Skeletal muscle tissue (tissue), 4 donors: Measurements from ENCODE around the gene TMEM255B. TPM values are rescaled to one million over a fixed set of nuclear protein-coding genes. Genes with fewer than 3 reads are reported as not detected.
"Not testable (repeated sequence)": the region's sequence is repeated elsewhere in the genome, so short reads cannot be mapped to it uniquely, and the experiment has no call there.

ENCODE experiments used
- H3K27ac ChIP-seq: one replicate; pipeline ENCODE4 v1.7.0; 2013; ENCODE audit warnings: mild to moderate bottlenecking, low read depth, low read length, inconsistent platforms
- H3K27me3 ChIP-seq, 3 donors: one replicate each; pipeline ENCODE4 v1.7.0; 2013; ENCODE audit warnings: low read length in 3 of 3; ENCODE audit not compliant: control insufficient read depth in 3 of 3, insufficient read depth in 3 of 3
- H3K36me3 ChIP-seq, 3 donors: one replicate each; pipeline ENCODE4 v1.7.0; 2013; ENCODE audit warnings: low read length in 3 of 3; ENCODE audit not compliant: control insufficient read depth in 3 of 3, insufficient read depth in 3 of 3
- H3K4me1 ChIP-seq, 3 donors: one replicate each; pipeline ENCODE4 v1.7.0; 2013; ENCODE audit warnings: low read length in 3 of 3, mild to moderate bottlenecking in 3 of 3; ENCODE audit not compliant: control insufficient read depth in 3 of 3, insufficient read depth in 3 of 3
- H3K4me3 ChIP-seq, 3 donors: one replicate each; pipeline ENCODE4 v1.7.0; 2013; ENCODE audit warnings: low read length in 3 of 3
- H3K9ac ChIP-seq, 3 donors: one replicate each; pipeline ENCODE4 v1.7.0; 2013; ENCODE audit warnings: low read length in 3 of 3, mild to moderate bottlenecking in 3 of 3, moderate library complexity in 2 of 3, low read depth in 1 of 3
- H3K9me3 ChIP-seq, 3 donors: one replicate each; pipeline ENCODE4 v1.7.0; 2013; ENCODE audit warnings: low read length in 3 of 3; ENCODE audit not compliant: control insufficient read depth in 3 of 3
- total RNA-seq: library from RNA; depleted of rRNA; stranded (reverse); fragments of >200 nt; gene quantifications from one replicate; pipeline ENCODE4 v1.2.3, GENCODE V29; 2014
- donor health status: Osteomylitis.

TMEM255B gene
- total RNA-seq, 1 donor from 2014 or later, result 2.6 TPM

- Histone ChIP-seq H3K4me3 (peak overlapping the region; percentile 41 to 61 (median 50)), H3K9me3 (no peaks in the 10 kb centered on the region), H3K27me3 (no peaks in the 10 kb centered on the region), H3K36me3 (peaks cover 22 to 33% (median 27%) of the 10 kb centered on the region in 3 donors), H3K4me1 (peaks cover 38 to 52% (median 52%) of the 10 kb centered on the region in 3 donors), H3K27ac (peak overlapping the region; percentile 79), H3K9ac (peak overlapping the region; percentile 10 to 77 (median 41))
Observed at GRCh38 chr13:113820813-113821651, 62.0 kb downstream of the TMEM255B start.

GRCh38 chr13:113821847-113822246, 62.8 kb downstream of the TMEM255B start:
- Histone ChIP-seq H3K4me1 (peaks cover 34 to 46% (median 43%) of the 10 kb centered on the region in 3 donors), H3K27me3 (no peaks in the 10 kb centered on the region), H3K36me3 (peaks cover 23 to 35% (median 29%) of the 10 kb centered on the region in 3 donors), H3K27ac (peak overlapping the region; percentile 79), H3K9ac (peak overlapping the region in 2 of 3 donors; percentile 41 to 77), H3K9me3 (no peaks in the 10 kb centered on the region), H3K4me3 (peak overlapping the region in 2 of 3 donors; percentile 47 to 61)

GRCh38 chr13:113822266-113822665, 63.2 kb downstream of the TMEM255B start:
- no peak overlapping the region for H3K4me3 ChIP-seq
- peaks cover 34 to 45% (median 42%) of the 10 kb centered on the region in 3 donors for H3K4me1 ChIP-seq
- H3K27ac ChIP-seq, result peak overlapping the region; percentile 79
- no peaks in the 10 kb centered on the region for H3K27me3 ChIP-seq
- no peaks in the 10 kb centered on the region for H3K9me3 ChIP-seq
- H3K36me3 ChIP-seq, result peaks cover 28 to 39% (median 33%) of the 10 kb centered on the region in 3 donors
- H3K9ac ChIP-seq, result peak overlapping the region in 1 of 3 donors; percentile 77

GRCh38 chr13:113822956-113823744, 64.1 kb downstream of the TMEM255B start:
- H3K9me3 ChIP-seq, result no peaks in the 10 kb centered on the region
- H3K27ac ChIP-seq, result no peak overlapping the region
- H3K36me3 ChIP-seq, result peaks cover 32 to 44% (median 38%) of the 10 kb centered on the region in 3 donors
- H3K4me1 ChIP-seq, result peaks cover 30 to 40% (median 35%) of the 10 kb centered on the region in 3 donors
- H3K9ac ChIP-seq, result no peak overlapping the region
- no peak overlapping the region for H3K4me3 ChIP-seq
- H3K27me3 ChIP-seq, result no peaks in the 10 kb centered on the region

- Histone ChIP-seq H3K27me3 (no peaks in the 10 kb centered on the region), H3K36me3 (peaks cover 38 to 49% (median 44%) of the 10 kb centered on the region in 3 donors), H3K4me3 (no peak overlapping the region), H3K27ac (no peak overlapping the region), H3K4me1 (peaks cover 30 to 35% (median 34%) of the 10 kb centered on the region in 3 donors), H3K9ac (no peak overlapping the region), H3K9me3 (no peaks in the 10 kb centered on the region)
Observed at GRCh38 chr13:113823771-113824170, 64.7 kb downstream of the TMEM255B start.

GRCh38 chr13:113825841-113826240, 66.8 kb downstream of the TMEM255B start:
- Histone ChIP-seq H3K9ac (no peak overlapping the region), H3K4me3 (no peak overlapping the region), H3K27ac (no peak overlapping the region), H3K36me3 (peaks cover 46 to 50% (median 49%) of the 10 kb centered on the region in 3 donors), H3K27me3 (no peaks in the 10 kb centered on the region), H3K9me3 (no peaks in the 10 kb centered on the region), H3K4me1 (peaks cover 15 to 17% (median 16%) of the 10 kb centered on the region in 3 donors)

- not testable (repeated sequence) for H3K9ac ChIP-seq
- H3K36me3 ChIP-seq, result peaks cover 49 to 56% (median 54%) of the 10 kb centered on the region in 3 donors
Observed at GRCh38 chr13:113826446-113826845, 67.4 kb downstream of the TMEM255B start.

GRCh38 chr13:113827021-113827420, 68.0 kb downstream of the TMEM255B start:
- Histone ChIP-seq H3K27ac (no peak overlapping the region), H3K27me3 (no peaks in the 10 kb centered on the region), H3K36me3 (peaks cover 48 to 57% (median 53%) of the 10 kb centered on the region in 3 donors)

More at GRCh38 chr13:113826446-113826845, 67.4 kb downstream of the TMEM255B start:
- not testable (repeated sequence) for H3K9me3 ChIP-seq, H3K4me3 ChIP-seq, H3K27me3 ChIP-seq, H3K27ac ChIP-seq
- peaks cover 9 to 11% (median 10%) of the 10 kb centered on the region in 3 donors for H3K4me1 ChIP-seq

GRCh38 chr13:113828282-113828825, 69.3 kb downstream of the TMEM255B start:
- H3K36me3 ChIP-seq, result peaks cover 48 to 61% (median 51%) of the 10 kb centered on the region in 3 donors

More at GRCh38 chr13:113827021-113827420, 68.0 kb downstream of the TMEM255B start:
- H3K4me1 ChIP-seq, result peaks cover 4 to 5% (median 4%) of the 10 kb centered on the region in 3 donors
- H3K4me3 ChIP-seq, result no peak overlapping the region
- no peaks in the 10 kb centered on the region for H3K9me3 ChIP-seq
- no peak overlapping the region for H3K9ac ChIP-seq

More at GRCh38 chr13:113828282-113828825, 69.3 kb downstream of the TMEM255B start:
- Histone ChIP-seq H3K4me3 (no peak overlapping the region), H3K27me3 (no peaks in the 10 kb centered on the region), H3K27ac (no peak overlapping the region), H3K9ac (no peak overlapping the region), H3K4me1 (no peaks in the 10 kb centered on the region), H3K9me3 (no peaks in the 10 kb centered on the region)
